Measurements from ENCODE around the gene MIX23. TPM values are rescaled to one million over a fixed set of nuclear protein-coding genes. Genes with fewer than 3 reads are reported as not detected.

Gene MIX23
- polyA plus RNA-seq, 3 donors = 3.9 to 8.2 (median 5.2) TPM

DNA sequence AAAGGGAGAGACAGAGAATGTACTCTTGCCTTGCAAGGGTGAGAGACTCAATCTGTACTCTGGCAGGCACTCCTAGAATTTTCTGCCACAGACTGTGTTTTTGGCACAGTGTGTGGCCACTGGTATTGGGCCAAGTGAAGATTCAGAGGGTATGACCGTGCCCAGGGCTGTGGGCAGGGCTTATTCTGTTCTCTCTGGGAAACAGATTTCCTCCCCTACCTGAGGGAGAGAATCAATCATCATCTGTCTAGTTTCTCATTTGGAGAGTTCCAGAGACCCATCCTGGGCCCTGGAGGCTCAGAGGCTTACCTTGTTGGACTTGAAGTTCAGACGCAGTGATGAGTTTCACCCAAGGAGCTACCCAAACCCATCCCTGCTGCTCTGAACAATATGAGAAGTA, 29.8 kb downstream of the MIX23 start:
- no peaks in the 10 kb centered on the region for H3K27me3 ChIP-seq (ENCODE audit: control insufficient read depth in 2 of 2, insufficient read depth in 2 of 2, low read length in 2 of 2)
- peaks cover 0 to 2% (median 0%) of the 10 kb centered on the region in 3 donors for H3K27me3 Mint-ChIP-seq (ENCODE audit: low read depth in 3 of 3)
- peaks cover 20 to 21% of the 10 kb centered on the region in 2 donors for H3K4me1 ChIP-seq (ENCODE audit: control insufficient read depth in 1 of 2, insufficient read depth in 2 of 2, low read length in 2 of 2)
- peak overlapping the region in 1 of 7 donors; percentile 10 for H3K27ac Mint-ChIP-seq
- TF ChIP-seq, protein P1, sequence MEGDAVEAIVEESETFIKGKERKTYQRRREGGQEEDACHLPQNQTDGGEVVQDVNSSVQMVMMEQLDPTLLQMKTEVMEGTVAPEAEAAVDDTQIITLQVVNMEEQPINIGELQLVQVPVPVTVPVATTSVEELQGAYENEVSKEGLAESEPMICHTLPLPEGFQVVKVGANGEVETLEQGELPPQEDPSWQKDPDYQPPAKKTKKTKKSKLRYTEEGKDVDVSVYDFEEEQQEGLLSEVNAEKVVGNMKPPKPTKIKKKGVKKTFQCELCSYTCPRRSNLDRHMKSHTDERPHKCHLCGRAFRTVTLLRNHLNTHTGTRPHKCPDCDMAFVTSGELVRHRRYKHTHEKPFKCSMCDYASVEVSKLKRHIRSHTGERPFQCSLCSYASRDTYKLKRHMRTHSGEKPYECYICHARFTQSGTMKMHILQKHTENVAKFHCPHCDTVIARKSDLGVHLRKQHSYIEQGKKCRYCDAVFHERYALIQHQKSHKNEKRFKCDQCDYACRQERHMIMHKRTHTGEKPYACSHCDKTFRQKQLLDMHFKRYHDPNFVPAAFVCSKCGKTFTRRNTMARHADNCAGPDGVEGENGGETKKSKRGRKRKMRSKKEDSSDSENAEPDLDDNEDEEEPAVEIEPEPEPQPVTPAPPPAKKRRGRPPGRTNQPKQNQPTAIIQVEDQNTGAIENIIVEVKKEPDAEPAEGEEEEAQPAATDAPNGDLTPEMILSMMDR (IDR thresholded peaks at IDR 0.05) = no peak
- intact Hi-C loops (cut with micrococcal nuclease) = no loop called here
- no peak for DNase-seq
- H2AFZ ChIP-seq (ENCODE audit: insufficient read depth, low read depth, low read length, poor library complexity, severe bottlenecking) = no peak overlapping the region
- H3K9me3 Mint-ChIP-seq = peaks cover 0 to 3% (median 0%) of the 10 kb centered on the region in 7 donors
- H3K9ac ChIP-seq (ENCODE audit: insufficient read depth, low read length, poor library complexity, severe bottlenecking) = no peak overlapping the region
- peaks cover 42% of the 10 kb centered on the region for H3K4me1 Mint-ChIP-seq
- H3K79me2 ChIP-seq (ENCODE audit: insufficient read depth, low read length) = peaks cover 6% of the 10 kb centered on the region
- H3K4me2 ChIP-seq (replicated peaks; ENCODE audit: extremely low read depth, low read length, poor library complexity, severe bottlenecking) = no peak overlapping the region
- peaks cover 15 to 19% of the 10 kb centered on the region in 2 donors for H3K36me3 Mint-ChIP-seq
- no peak overlapping the region for H3K4me3 ChIP-seq (replicated peaks in 1 of 3; ENCODE audit: low read depth in 2 of 3, low read length in 3 of 3)
- peaks cover 0 to 19% of the 10 kb centered on the region in 2 donors for H3K36me3 ChIP-seq (replicated peaks in 1 of 2; ENCODE audit: control insufficient read depth in 1 of 2, insufficient read depth in 2 of 2, low read length in 2 of 2)
- no peak overlapping the region for H3K27ac ChIP-seq (ENCODE audit: low read depth in 1 of 2, low read length in 2 of 2)
- WGBS (ENCODE audit: insufficient coverage) = no CpG with 5 or more reads among the region's 2 CpGs
- H3K4me3 Mint-ChIP-seq = no peak overlapping the region
- peaks cover 13% of the 10 kb centered on the region for H4K20me1 ChIP-seq (ENCODE audit: insufficient read depth, low read length)
- H3K9me3 ChIP-seq (replicated peaks in 1 of 2; ENCODE audit: control insufficient read depth in 1 of 2, insufficient read depth in 1 of 2, low read length in 2 of 2) = no peaks in the 10 kb centered on the region

DNA sequence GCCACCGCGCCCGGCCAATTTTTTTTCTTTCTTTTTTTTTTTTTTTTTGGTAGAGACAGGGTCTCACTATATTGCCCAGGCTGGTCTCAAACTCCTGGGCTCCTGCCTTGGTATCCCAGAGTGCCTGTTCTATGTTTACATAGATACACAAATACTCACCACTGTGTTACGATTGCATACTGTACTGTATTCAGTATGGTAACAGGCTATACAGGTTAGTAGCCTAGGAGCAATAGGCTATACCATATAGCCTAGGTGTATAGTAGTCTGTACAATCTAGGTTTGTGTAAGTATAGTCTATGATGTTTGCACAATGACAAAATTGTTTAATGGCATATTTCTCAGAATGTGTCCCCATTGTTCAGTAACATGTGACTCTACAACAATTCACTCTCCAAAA, 31.4 kb downstream of the MIX23 start:
- H3K27me3 Mint-ChIP-seq (ENCODE audit: low read depth in 3 of 3) = no peaks in the 10 kb centered on the region
- no peak overlapping the region for H3K4me3 ChIP-seq (replicated peaks in 1 of 3; ENCODE audit: low read depth in 2 of 3, low read length in 3 of 3)
- peaks cover 16 to 20% of the 10 kb centered on the region in 2 donors for H3K4me1 ChIP-seq (ENCODE audit: control insufficient read depth in 1 of 2, insufficient read depth in 2 of 2, low read length in 2 of 2)
- H3K27ac Mint-ChIP-seq = no peak overlapping the region
- H3K36me3 ChIP-seq (replicated peaks in 1 of 2; ENCODE audit: control insufficient read depth in 1 of 2, insufficient read depth in 2 of 2, low read length in 2 of 2) = peaks cover 3 to 16% of the 10 kb centered on the region in 2 donors
- DNase-seq = no peak
- TF ChIP-seq, protein P1 (IDR thresholded peaks at IDR 0.05) = no peak
- WGBS (ENCODE audit: insufficient coverage) = no CpG with 5 or more reads among the region's 4 CpGs
- no peak overlapping the region for H3K27ac ChIP-seq (ENCODE audit: low read depth in 1 of 2, low read length in 2 of 2)
- peaks cover 12 to 21% of the 10 kb centered on the region in 2 donors for H3K36me3 Mint-ChIP-seq
- H3K9me3 ChIP-seq (replicated peaks in 1 of 2; ENCODE audit: control insufficient read depth in 1 of 2, insufficient read depth in 1 of 2, low read length in 2 of 2) = no peaks in the 10 kb centered on the region
- H4K20me1 ChIP-seq (ENCODE audit: insufficient read depth, low read length) = peaks cover 19% of the 10 kb centered on the region
- no peak overlapping the region for H3K9ac ChIP-seq (ENCODE audit: insufficient read depth, low read length, poor library complexity, severe bottlenecking)
- intact Hi-C loops (cut with micrococcal nuclease) = no loop called here
- H3K27me3 ChIP-seq (ENCODE audit: control insufficient read depth in 2 of 2, insufficient read depth in 2 of 2, low read length in 2 of 2) = no peaks in the 10 kb centered on the region
- no peak overlapping the region for H3K4me2 ChIP-seq (replicated peaks; ENCODE audit: extremely low read depth, low read length, poor library complexity, severe bottlenecking)
- H2AFZ ChIP-seq (ENCODE audit: insufficient read depth, low read depth, low read length, poor library complexity, severe bottlenecking) = no peak overlapping the region
- H3K4me3 Mint-ChIP-seq = no peak overlapping the region
- H3K9me3 Mint-ChIP-seq = peaks cover 0 to 6% (median 3%) of the 10 kb centered on the region in 7 donors
- peaks cover 12% of the 10 kb centered on the region for H3K79me2 ChIP-seq (ENCODE audit: insufficient read depth, low read length)
- H3K4me1 Mint-ChIP-seq = peaks cover 28% of the 10 kb centered on the region

Data from CD14-positive monocyte (primary cell).